HG03378 (cell line): Measurements from ENCODE around the gene ZACN.

Experiments
- ATAC-seq: cut with Tn5 transposase; IDR thresholded peaks from one replicate; pipeline ENCODE4 v1.9.1; 2021; ENCODE audit warnings: mild to moderate bottlenecking, moderate library complexity; ENCODE audit not compliant: unreplicated experiment

The ZACN gene

GRCh38 chr17:76095943-76096342 is 17.0 kb downstream of the ZACN start:
- no peak for ATAC-seq

- ATAC-seq, result no peak
These were observed 18.8 kb downstream of the ZACN start for GRCh38 chr17:76097716-76098295.

GRCh38 chr17:76102944-76103273 is 23.9 kb downstream of the ZACN start:
- ATAC-seq, result no peak

GRCh38 chr17:76103274-76104139 is 24.5 kb downstream of the ZACN start, which contains the start of gene EXOC7:
Gene EXOC7, minus strand, starts transcription at chr17:76103787. Its CDS starts 95 bp downstream, at chr17:76103692.
- peak; percentile 66 for ATAC-seq

GRCh38 chr17:76104140-76104895 is 25.3 kb downstream of the ZACN start:
- ATAC-seq, result no peak

GRCh38 chr17:76104896-76105231 is 25.9 kb downstream of the ZACN start:
- ATAC-seq, result no peak

GRCh38 chr17:76106703-76107102 is 27.7 kb downstream of the ZACN start:
- no peak for ATAC-seq

GRCh38 chr17:76107509-76107908 is 28.5 kb downstream of the ZACN start:
- ATAC-seq, result no peak

GRCh38 chr17:76111956-76112355 is 33.0 kb downstream of the ZACN start:
- ATAC-seq, result no peak

- no peak for ATAC-seq
These were observed 36.3 kb downstream of the ZACN start for GRCh38 chr17:76115138-76115754.

- ATAC-seq, result no peak
These were observed 40.7 kb downstream of the ZACN start for GRCh38 chr17:76119409-76120371.

- no peak for ATAC-seq
These were observed 41.7 kb downstream of the ZACN start for GRCh38 chr17:76120658-76121008.

GRCh38 chr17:76121932-76122430 is 43.0 kb downstream of the ZACN start:
- no peak for ATAC-seq

- no peak for ATAC-seq
These were observed 43.6 kb downstream of the ZACN start for GRCh38 chr17:76122431-76123190.

- ATAC-seq, result no peak
These were observed 44.2 kb downstream of the ZACN start for GRCh38 chr17:76123191-76123499.

- no peak for ATAC-seq
These were observed 45.0 kb downstream of the ZACN start for GRCh38 chr17:76123749-76124581.

- no peak for ATAC-seq
These were observed 45.8 kb downstream of the ZACN start for GRCh38 chr17:76124582-76125390.

GRCh38 chr17:76125391-76125675 is 46.4 kb downstream of the ZACN start:
- ATAC-seq, result no peak
